Ramos (cell line): ENCODE measurements around the gene DDTL.
"Not testable (repeated sequence)": the region's sequence is repeated elsewhere in the genome, so short reads cannot be mapped to it uniquely, and the experiment has no call there.

ENCODE experiments used
- in situ Hi-C: fragments of 300-500 bp; cut with MboI; formaldehyde crosslinking; loops from one replicate; pipeline ENCODE4 v1.14.3; 2022; ENCODE audit warnings: low sequenced_read_pairs; ENCODE audit not compliant: unreplicated experiment

The DDTL gene

GRCh38 chr22:23966568-23966967 lies at the start of gene DDTL:
DDTL (plus strand) TSS chr22:23966888; CDS start chr22:23966915, 27 bp downstream.
- in situ Hi-C loops = not testable (repeated sequence)

GRCh38 chr22:23920267-23920611 lies 46.4 kb upstream of the DDTL start:
- in situ Hi-C loops = not testable (repeated sequence)

DNA sequence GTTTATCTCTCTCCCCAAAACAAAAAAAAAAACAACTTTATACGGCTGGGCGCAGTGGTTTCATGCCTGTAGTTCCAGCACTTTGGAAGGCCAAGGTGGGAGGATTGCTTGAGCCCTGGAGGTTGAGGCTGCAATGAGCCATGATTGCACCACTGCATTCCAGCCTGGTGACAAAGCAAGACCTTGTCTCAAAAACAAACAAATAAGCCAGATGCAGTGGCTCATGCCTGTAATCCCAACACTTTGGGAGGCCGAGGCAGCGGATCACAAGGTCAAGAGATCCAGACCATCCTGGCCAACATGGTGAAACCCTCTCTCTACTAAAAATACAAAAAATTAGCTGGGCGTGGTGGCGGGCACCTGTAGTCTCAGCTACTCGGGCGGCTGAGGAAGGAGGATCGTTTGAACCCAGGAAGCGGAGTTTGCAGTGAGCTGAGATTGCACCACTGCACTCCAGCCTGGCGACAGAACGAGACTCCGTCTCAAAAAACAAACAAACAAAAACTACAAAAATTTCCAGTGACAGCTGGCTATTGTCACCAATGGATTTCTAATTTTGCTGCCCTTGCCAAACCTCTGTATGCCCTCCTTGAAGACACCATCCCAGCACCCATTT lies 45.0 kb upstream of the DDTL start:
- in situ Hi-C loops = not testable (repeated sequence)

- in situ Hi-C loops = no loop called here
Observed at GRCh38 chr22:23922921-23923320, 43.8 kb upstream of the DDTL start.

GRCh38 chr22:23925020-23925606 lies 41.6 kb upstream of the DDTL start:
- in situ Hi-C loops = no loop called here

GRCh38 chr22:23926561-23926960 lies 40.1 kb upstream of the DDTL start:
- in situ Hi-C loops = no loop called here

DNA sequence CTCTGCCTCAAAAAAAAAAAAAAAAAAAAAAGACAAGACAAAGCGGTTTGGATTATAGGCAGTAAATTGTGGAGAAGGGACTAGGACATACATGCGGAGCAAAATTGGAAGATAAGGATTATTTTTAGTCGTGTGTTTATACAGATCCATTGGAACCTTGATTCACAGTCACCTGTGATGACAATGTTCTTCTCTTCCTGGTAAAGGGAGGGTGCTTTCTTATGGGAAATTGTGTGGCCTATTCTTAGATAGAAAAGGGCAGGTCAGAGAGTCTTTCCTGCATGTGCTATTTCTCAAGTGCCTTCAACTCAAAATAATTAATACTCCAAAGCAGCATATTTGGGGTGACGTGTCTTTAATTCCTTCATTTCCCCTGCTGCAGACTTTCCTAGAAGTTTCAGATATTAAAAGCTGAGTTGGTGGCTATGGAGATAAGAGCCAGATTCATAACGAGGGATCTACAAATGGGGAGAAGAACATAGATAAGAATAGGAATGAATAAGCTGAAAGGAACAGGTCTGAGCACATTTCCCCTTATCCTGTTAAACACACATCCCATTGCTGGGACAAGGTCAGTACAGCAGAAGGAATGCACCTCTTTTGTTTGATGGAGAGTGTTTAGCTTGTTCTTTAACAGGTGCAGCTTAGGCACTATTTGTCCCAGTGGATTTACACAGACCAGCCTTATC lies 28.2 kb upstream of the DDTL start:
- in situ Hi-C loops = no loop called here

DNA sequence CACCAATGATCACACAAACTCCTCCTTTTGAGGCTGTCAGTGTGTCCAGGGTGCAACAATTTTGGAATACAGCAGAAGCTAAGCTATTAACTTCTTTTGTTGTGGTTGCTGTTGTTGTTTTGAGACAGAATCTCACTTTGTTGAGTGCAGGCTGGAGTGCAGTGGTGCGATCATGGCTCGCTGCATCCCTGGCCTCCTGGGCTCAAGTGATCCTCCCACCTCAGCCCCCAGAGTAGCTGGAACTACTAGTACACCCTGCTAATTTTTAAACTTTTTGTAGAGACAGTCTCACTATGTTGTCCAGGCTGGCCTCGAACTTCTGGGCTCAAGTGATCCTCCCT lies 27.7 kb upstream of the DDTL start:
- in situ Hi-C loops = no loop called here

GRCh38 chr22:23940166-23940565 lies 26.5 kb upstream of the DDTL start:
- in situ Hi-C loops = not testable (repeated sequence)

DNA sequence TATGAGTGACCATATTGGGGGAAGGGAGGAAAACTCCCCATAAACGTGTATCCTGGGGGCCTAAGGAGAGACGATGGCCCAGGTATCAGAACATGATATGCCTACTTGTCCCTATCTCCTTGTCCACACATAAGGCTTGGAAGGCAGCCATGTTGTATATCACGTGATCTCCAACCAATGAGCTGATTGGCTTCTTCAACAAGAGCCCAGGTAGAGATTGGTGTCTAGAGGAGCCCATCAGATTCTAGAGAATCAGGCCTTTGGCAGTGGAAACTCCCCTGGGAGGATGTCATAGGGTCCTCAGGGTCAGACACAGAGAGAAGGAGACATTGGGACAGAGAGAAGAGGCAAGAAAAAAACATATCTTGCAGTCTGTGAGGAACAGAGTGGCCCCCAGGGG lies 19.3 kb upstream of the DDTL start:
- in situ Hi-C loops = not testable (repeated sequence)

DNA sequence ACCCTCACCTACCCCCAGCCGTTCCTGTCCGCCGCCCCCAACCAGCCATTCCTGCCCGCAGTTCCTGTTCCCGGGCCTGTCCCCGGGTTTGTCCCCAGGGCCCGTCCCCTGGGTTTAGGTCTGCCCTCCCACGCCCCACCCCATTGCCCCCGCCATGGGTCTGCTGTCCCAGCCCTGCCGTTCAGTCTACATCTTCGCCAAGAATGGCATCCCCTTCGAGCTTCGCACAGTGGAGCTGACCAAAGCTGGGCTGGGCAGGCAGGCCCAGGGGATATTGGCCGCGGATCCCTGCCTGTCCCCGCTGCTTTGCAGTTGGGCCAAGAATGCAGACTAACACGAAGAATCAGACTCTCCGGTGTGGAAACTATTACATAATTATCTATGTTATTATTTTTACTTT lies 16.9 kb upstream of the DDTL start:
- in situ Hi-C loops = not testable (repeated sequence)

- in situ Hi-C loops = not testable (repeated sequence)
Observed at GRCh38 chr22:23951383-23951782, 15.3 kb upstream of the DDTL start.

DNA sequence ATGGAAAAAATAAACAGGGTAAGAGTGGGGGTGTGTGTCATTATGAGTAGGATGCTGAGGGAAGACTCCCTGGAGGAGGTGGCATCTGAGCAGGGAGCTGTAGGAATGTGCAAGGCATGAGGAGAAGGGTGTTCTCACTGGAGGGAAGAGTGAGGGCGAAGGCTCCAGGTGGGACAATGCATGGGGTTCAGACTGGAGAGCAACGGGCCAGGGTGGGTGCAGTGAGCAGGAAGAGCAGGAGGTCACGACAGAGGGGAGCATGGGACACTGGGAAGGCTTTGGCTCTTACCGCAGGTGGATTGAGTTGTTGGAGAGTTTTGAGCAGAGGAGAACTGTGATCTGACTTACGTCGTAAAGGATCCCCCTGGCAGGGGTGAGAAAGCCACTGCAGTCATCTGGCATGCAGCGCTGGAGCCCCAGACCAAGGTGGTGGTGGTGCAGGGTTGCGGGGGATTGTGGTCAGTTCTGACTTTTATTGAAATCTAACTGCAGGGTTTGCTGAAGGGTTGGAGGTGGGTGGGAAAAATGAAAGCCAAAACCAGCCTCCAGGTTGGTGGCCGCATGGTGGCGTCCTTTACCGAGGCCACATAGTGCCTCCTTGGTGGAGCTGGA lies 13.8 kb upstream of the DDTL start:
- in situ Hi-C loops = not testable (repeated sequence)

- in situ Hi-C loops = not testable (repeated sequence)
Observed at GRCh38 chr22:23953485-23953884, 13.2 kb upstream of the DDTL start.

DNA sequence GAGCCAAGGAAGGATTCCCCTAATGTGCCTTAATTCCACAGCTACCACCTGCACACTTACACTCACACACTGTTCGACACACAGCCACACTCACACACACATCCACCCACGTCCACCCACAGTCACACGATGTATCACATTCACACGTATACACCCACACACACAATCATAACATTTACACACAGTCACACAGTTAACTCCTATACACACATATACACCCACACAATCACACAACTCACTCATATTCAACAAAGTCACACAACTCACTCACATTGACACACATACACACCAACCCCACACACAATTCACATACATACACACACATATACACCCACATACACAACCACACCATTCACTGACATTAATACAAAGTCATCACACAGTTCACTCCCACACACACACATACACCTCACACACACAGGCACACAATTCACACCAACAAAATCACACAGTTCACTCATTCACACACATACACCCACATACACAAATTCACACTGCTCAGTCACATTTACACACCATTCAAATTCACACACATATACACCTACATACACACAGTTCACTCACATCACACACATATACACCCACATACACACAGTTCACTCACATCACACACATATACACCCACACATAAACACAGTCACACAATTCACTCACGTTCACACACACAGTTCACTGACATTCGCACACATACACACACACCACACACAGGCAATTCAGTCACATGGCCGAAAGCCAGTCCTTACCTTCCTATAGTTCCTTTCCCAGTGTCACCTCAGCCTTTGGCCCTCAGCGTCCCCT lies 12.3 kb upstream of the DDTL start:
- in situ Hi-C loops = not testable (repeated sequence)

DNA sequence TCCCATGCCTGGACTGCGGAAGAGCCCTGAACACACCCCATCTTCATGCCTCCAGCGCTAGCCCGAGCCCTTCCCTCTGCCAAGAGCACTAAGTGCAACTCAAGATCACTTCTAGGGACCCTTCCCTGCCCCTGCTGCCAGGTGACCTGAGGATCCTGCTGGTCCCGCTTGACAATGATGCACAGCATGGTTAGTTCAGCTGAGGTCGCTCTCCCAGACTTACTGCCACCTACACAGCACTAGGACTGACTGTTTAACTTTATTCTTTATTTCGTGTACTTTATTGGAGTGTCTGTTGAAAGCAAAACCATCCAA lies 11.7 kb upstream of the DDTL start:
- in situ Hi-C loops = not testable (repeated sequence)

- in situ Hi-C loops = not testable (repeated sequence)
Observed at GRCh38 chr22:23955886-23956285, 10.8 kb upstream of the DDTL start.

- in situ Hi-C loops = not testable (repeated sequence)
Observed at GRCh38 chr22:23956301-23956900, 10.3 kb upstream of the DDTL start.

GRCh38 chr22:23961084-23961771 lies 5.5 kb upstream of the DDTL start, which contains the start of gene GSTT2B:
GSTT2B (minus strand) TSS chr22:23961195; CDS start chr22:23961131, 64 bp downstream.
- in situ Hi-C loops = not testable (repeated sequence)

- in situ Hi-C loops = not testable (repeated sequence)
Observed at GRCh38 chr22:23966094-23966493, 594 bp upstream of the DDTL start.
